GM21390 (cell line): ENCODE results near the gene CEP112.
"Not testable (repeated sequence)": the region's sequence is repeated elsewhere in the genome, so short reads cannot be mapped to it uniquely, and the experiment has no call there.

Experiments used
- ATAC-seq: cut with Tn5 transposase; IDR thresholded peaks from one replicate; pipeline ENCODE4 v1.9.1; 2021; ENCODE audit not compliant: unreplicated experiment

The CEP112 gene

GRCh38 chr17:65698381-65699061 lies 493.4 kb downstream of the CEP112 start:
- no peak for ATAC-seq

DNA sequence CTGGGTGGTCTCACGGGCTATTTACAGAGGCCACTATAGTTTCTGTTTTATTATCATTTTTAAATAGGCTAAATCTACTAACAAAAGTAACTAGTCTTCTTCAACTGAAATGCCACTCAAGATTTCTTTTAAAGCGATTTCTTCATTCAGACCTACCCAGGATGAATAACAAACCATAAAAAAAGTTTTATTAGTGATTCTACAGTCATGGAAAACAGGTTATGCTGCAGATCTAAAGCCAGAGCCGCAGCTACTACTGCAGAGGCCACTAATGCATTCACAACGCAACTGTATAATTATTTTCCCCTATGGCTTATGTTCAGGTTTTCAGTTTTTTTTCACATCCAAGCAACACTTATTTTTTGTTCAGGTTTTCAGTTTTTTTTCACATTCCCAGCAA lies 494.3 kb downstream of the CEP112 start:
- no peak for ATAC-seq

DNA sequence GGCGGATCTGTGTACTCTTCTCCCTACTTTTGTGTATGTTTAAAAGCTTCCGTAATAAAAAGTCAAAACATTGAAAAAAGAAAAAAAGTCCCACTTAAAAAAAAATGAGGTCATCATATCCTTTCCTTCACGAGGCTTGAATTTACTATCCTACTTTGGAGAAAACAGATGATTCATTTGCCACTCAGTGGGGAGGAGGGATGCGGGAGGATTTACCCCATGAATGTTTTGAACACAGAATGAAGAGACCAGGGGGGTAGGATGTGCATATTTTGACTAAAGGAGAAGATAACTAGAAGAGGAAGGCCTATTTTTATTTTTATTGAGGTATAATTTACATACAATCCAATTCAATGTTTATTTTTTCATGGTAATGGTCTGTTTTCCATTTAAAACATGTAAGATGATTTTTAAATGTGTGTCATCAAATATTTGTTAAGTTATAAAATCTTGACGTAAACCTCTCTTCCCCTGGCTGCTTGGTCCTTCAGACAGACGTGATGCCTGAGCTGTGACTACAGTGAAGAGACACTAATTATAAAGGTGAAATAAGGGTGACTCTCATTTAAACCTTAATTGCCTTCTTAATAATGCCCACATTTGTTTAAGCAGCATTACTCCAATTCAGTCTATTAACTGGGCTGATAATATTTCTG lies 495.1 kb downstream of the CEP112 start:
- ATAC-seq = no peak

- no peak for ATAC-seq
These were observed 497.3 kb downstream of the CEP112 start for GRCh38 chr17:65694601-65695000.

GRCh38 chr17:65690626-65691310 lies 501.2 kb downstream of the CEP112 start:
- no peak for ATAC-seq

GRCh38 chr17:65688307-65688706 lies 503.6 kb downstream of the CEP112 start:
- ATAC-seq = no peak

- ATAC-seq = no peak
These were observed 506.8 kb downstream of the CEP112 start for GRCh38 chr17:65685110-65685509.

GRCh38 chr17:65684631-65685030 lies 507.3 kb downstream of the CEP112 start:
- no peak for ATAC-seq

GRCh38 chr17:65683428-65683827 lies 508.5 kb downstream of the CEP112 start:
- no peak for ATAC-seq

DNA sequence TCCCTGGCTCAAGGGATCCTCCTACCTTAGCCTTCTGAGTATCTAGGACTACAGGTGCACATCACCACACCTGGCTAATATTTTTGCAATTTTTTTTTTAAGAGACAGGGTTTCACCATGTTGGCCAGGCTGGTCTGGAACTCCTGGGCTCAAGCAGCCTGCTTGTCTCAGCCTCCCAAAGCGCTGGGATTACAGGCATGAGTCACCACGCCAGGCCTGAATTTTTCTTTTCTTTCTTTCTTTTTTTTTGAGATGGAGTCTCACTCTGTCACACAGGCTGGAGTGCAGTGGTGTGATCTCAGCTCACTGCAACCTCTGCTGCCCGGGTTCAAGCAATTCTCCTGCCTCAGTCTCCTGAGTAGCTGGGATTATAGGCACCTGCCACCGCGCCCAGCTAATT lies 510.2 kb downstream of the CEP112 start:
- not testable (repeated sequence) for ATAC-seq

DNA sequence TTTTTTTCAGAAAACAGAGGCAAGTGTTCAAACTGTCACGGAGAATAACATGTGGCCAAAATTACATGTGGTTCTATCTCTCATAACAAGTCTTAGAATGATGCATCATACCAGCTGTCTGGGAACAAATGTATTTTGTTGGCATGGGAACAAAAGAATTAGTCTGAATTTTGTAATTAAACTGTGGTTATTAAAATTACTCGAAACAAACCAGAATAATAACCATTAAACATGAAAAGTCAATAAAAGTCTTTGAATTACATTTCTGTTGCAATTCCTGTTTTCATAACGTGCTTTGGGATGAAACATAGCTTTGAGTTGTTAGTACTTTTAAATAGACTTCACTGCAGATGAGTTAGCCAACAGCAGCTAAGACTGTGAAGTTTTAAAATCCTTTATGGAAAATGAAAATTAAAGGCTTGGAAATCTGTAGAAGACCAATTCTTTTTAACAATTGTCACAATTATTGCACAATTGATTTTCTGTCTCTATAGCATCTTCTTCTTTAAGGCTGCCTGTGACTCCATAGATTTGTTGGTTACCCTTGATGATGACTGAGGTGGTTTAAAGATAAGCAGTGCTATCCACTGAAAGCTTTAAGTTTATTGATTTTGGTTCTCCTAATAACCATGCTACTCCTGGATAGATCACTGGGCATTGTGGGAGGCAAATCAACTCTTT lies 512.6 kb downstream of the CEP112 start:
- no peak for ATAC-seq

GRCh38 chr17:65678546-65678945 lies 513.4 kb downstream of the CEP112 start:
- no peak for ATAC-seq

GRCh38 chr17:65677932-65678331 lies 514.0 kb downstream of the CEP112 start:
- no peak for ATAC-seq

DNA sequence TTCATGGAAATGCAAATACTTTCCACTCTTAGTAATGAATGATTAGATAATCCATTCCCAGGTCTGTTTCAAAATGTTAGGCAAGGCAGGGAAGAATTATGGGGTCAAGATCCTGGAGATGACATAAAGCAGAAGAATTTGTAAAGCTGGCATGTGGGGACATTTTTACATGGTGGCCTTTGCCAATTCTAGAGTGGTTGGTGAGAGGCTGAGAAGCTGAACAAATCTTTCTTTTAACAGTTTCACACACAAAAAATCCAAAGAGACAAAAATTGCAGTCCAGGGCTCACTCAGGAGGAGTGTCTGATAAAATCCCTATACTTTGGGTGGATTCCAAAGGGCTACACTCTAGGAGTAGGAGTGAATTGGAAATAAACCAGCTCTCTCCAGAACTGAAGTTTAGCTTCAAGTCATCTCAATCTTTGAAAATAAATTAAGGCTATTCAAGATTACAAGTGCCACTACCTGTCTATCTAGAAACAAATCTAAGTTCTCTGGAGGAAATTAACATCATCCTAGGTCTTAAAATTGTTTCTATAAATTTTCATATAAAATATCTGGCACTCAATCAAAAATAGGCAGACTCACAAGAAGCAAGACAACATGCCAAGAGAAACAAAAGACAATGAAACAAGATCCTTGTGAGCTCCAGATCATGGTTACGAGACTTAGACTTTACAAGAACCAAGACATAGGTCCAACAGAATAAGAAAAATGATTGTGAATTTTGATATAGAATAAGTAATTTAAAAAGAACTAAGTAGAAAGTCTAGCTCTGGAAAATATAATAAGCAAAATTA lies 517.5 kb downstream of the CEP112 start:
- ATAC-seq = no peak

DNA sequence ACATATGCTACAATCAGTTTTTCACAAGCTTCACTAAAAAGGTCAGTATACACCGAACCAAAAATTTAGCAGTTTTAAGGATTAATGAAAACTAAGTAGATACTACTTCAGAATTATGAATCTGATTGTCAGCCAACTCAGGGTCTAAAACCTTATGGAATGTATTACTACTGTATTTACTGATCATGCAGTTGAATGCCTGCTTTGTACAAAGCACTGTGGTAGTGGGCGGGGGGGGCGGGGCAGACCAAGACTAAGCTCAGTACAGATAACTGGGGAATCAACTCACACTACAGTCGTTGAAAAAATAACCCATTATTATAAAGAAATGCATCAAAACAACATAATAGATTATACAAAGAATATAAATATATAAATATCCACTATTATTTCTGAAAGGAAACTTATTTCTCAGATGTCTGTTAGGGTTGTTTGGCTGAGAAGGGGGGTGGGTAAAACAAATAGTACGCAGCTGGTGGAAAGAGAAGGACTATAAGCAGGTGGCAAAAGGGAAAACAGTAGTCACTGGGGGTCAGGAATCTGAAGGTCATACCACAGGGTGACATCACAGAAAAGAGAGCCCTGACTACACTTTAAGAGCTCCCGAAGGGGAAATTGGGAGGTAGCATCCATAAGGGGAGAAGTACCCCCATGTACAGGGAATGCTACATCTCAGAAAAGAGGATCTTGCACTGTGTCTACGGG lies 521.1 kb downstream of the CEP112 start:
- ATAC-seq = no peak

GRCh38 chr17:65668211-65668610 lies 523.7 kb downstream of the CEP112 start:
- no peak for ATAC-seq

DNA sequence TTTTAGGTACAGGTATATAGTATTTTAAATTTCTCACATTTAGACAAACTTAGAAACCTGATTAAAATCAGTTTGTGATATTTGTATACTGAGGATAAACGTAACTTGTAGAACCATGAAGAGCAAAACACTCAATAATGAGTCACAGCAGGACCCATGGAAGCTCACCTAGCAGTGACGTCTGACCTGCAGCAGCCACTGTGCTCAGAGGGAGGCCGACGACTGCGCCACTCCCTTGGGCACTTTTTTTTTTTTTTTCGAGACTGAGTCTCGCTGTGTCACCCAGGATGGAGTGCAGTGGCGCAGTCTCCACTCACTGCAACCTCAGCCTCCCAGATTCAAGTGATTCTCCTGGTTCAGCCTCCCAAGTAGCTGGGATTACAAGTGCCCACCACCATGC lies 524.3 kb downstream of the CEP112 start:
- ATAC-seq = no peak

DNA sequence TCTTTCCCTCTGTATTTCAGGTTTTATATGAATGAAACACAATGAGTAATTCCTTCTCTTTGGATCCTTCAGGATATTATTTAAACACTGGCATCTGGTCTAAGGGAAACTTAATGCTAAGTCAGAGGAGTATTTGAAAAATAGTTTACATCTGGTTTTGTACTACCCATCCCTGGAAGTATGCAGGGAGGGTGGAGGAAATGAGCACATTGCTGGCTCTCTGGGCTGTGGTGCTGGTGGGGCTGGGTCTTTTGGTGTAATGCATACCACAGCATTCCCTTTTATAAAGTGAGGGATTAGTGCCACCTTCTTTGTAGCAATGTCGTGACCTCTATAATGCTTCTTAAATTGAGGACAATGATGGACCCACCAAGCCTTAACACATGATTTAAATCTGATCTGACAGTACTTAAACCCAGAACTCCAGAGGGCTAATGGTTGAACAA lies 525.0 kb downstream of the CEP112 start:
- no peak for ATAC-seq

GRCh38 chr17:65665966-65666365 lies 526.0 kb downstream of the CEP112 start:
- no peak for ATAC-seq

GRCh38 chr17:65664696-65665095 lies 527.2 kb downstream of the CEP112 start:
- ATAC-seq = no peak
